Natural killer cell (primary cell): ENCODE measurements around the gene TRHDE. TPM values are rescaled to one million over a fixed set of nuclear protein-coding genes. Genes with fewer than 3 reads are reported as not detected.

ENCODE experiments used
- ATAC-seq, 3 donors: fragments of 150-1000 bp in 2 of 3; fragments of 200-7000 bp in 1 of 3; cut with Tn5 transposase; 1 replicate in 1 of 3; 2 replicates in 2 of 3; pipeline ENCODE4 v1.10.0; 2021; ENCODE audit warnings: mild to moderate bottlenecking in 2 of 3, moderate library complexity in 2 of 3
- DNase-seq, 2 donors: peaks; one replicate each; pipeline versions ENCODE4 v3.0.0 to v3.0.0-alpha.2; 2013 to 2021; ENCODE audit warnings: mixed read lengths in 1 of 2
- H3K27ac ChIP-seq: one replicate; pipeline ENCODE4 v1.5.1; 2013; ENCODE audit warnings: mild to moderate bottlenecking, low read length
- H3K27me3 ChIP-seq: one replicate; pipeline ENCODE4 v1.6.1; 2013; ENCODE audit warnings: low read length; ENCODE audit not compliant: control insufficient read depth, insufficient read depth
- H3K36me3 ChIP-seq: one replicate; pipeline ENCODE4 v1.6.1; 2013; ENCODE audit warnings: low read length; ENCODE audit not compliant: control insufficient read depth, insufficient read depth
- H3K4me1 ChIP-seq: one replicate; pipeline ENCODE4 v1.6.1; 2013; ENCODE audit warnings: low read length; ENCODE audit not compliant: control insufficient read depth, insufficient read depth
- H3K4me3 ChIP-seq: one replicate; pipeline ENCODE4 v1.5.1; 2013; ENCODE audit warnings: low read length
- H3K9me3 ChIP-seq: one replicate; pipeline ENCODE4 v1.6.1; 2013; ENCODE audit warnings: low read length; ENCODE audit not compliant: control insufficient read depth, insufficient read depth
- H3K27ac Mint-ChIP-seq, 2 donors: one replicate each; pipeline ENCODE4 v1.8.0; 2022; ENCODE audit warnings: mild to moderate bottlenecking in 2 of 2, mixed read lengths in 2 of 2, moderate library complexity in 1 of 2
- H3K27me3 Mint-ChIP-seq, 2 donors: one replicate each; pipeline ENCODE4 v1.8.0; 2022; ENCODE audit warnings: low read depth in 2 of 2, mixed read lengths in 2 of 2
- H3K36me3 Mint-ChIP-seq: one replicate; pipeline ENCODE4 v1.8.0; 2022; ENCODE audit warnings: mixed read lengths
- H3K4me1 Mint-ChIP-seq, 2 donors: one replicate each; pipeline ENCODE4 v1.8.0; 2022; ENCODE audit warnings: mixed read lengths in 2 of 2
- H3K4me3 Mint-ChIP-seq: one replicate; pipeline ENCODE4 v1.8.0; 2022; ENCODE audit warnings: mild to moderate bottlenecking, moderate library complexity, mixed read lengths
- H3K9me3 Mint-ChIP-seq, 2 donors: one replicate each; pipeline ENCODE4 v1.8.0; 2022; ENCODE audit warnings: mixed read lengths in 2 of 2
- WGBS: methylation state at CpG from one replicate; pipeline ENCODE4 v1.1.7; 2013; ENCODE audit warnings: missing lambda C conversion rate; ENCODE audit not compliant: insufficient coverage; 5-methylcytosine and 5-hydroxymethylcytosine counted together
- intact Hi-C: fragments of 100-400 bp; cut with micrococcal nuclease; formaldehyde crosslinking; loops from one replicate; pipeline ENCODE4 v1.14.2; 2022
- total RNA-seq, 4 donors: library from RNA; stranded (reverse); fragments of 120-200 nt in 1 of 4; gene quantifications; one replicate each; pipeline versions ENCODE4 v1.2.3 to v1.2.4, GENCODE V29; 2013 to 2022
- TF ChIP-seq, protein P1 (sequence below): fragments of 200-600 bp; IDR thresholded peaks from one replicate; pipeline ENCODE4 v1.8.0; 2022; ENCODE audit warnings: antibody characterized with exemption

The TRHDE gene
- total RNA-seq, 3 donors from 2014 or later (not counting 1 experiment from before 2014, with no cell fraction given), result 0.33 TPM; not detected in 2

DNA sequence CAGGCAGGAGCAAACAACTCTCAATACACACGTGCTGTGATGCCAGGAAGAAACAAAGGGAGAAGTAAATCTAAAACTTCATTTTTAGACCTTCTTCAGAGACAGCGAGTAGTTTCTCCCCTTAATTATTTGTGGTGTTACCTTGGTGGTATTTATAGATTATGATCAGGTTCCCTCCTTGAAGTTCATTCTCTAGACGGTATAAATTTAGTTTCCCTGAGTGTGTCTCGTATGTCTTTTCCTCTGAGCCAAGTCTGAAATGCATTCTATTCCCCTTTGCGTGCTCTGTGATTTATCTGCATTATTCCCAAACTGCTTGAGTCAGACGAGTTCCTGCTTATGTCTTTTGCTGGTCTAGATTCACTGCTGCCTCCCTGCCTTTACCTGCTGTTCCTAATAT is 65.2 kb downstream of the TRHDE start:
- Mint-ChIP-seq H3K36me3 (no peaks in the 10 kb centered on the region), H3K27ac (no peak overlapping the region), H3K27me3 (no peaks in the 10 kb centered on the region), H3K4me1 (no peaks in the 10 kb centered on the region), H3K9me3 (peaks cover 2 to 3% of the 10 kb centered on the region in 2 donors), H3K4me3 (no peak overlapping the region)
- 79% methylated on average over 4 of the region's 6 CpGs for WGBS
- Histone ChIP-seq H3K4me3 (no peak overlapping the region), H3K27me3 (no peaks in the 10 kb centered on the region), H3K27ac (no peak overlapping the region), H3K4me1 (no peaks in the 10 kb centered on the region), H3K36me3 (no peaks in the 10 kb centered on the region), H3K9me3 (no peaks in the 10 kb centered on the region)
- intact Hi-C loops, result no loop called here
- no peak for DNase-seq
- no peak for ATAC-seq
- TF ChIP-seq, protein P1, sequence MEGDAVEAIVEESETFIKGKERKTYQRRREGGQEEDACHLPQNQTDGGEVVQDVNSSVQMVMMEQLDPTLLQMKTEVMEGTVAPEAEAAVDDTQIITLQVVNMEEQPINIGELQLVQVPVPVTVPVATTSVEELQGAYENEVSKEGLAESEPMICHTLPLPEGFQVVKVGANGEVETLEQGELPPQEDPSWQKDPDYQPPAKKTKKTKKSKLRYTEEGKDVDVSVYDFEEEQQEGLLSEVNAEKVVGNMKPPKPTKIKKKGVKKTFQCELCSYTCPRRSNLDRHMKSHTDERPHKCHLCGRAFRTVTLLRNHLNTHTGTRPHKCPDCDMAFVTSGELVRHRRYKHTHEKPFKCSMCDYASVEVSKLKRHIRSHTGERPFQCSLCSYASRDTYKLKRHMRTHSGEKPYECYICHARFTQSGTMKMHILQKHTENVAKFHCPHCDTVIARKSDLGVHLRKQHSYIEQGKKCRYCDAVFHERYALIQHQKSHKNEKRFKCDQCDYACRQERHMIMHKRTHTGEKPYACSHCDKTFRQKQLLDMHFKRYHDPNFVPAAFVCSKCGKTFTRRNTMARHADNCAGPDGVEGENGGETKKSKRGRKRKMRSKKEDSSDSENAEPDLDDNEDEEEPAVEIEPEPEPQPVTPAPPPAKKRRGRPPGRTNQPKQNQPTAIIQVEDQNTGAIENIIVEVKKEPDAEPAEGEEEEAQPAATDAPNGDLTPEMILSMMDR, result no peak

DNA sequence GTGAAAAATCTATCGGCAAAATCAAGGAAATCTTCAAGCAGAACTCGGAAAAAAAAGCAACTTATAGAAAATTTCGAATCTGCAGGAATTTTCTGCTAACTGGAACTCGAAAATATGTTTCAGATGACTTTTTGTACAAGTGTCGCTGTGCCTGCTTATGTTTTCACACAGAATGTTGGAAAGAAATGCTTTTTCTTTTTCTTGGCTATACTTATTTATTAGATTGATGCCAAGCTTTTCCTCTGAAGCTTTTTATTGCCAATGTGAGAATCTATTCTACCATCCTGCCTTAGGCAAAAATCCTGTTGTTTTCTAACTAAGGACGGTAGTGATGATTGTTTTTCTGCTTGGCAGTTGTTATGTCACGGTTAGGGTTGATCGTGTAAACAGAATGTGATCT is 65.8 kb downstream of the TRHDE start:
- Histone ChIP-seq H3K27ac (no peak overlapping the region), H3K36me3 (no peaks in the 10 kb centered on the region), H3K4me3 (no peak overlapping the region), H3K9me3 (no peaks in the 10 kb centered on the region), H3K27me3 (no peaks in the 10 kb centered on the region), H3K4me1 (no peaks in the 10 kb centered on the region)
- no peak for ATAC-seq
- TF ChIP-seq, protein P1, result no peak
- Mint-ChIP-seq H3K27me3 (no peaks in the 10 kb centered on the region), H3K36me3 (no peaks in the 10 kb centered on the region), H3K27ac (no peak overlapping the region), H3K4me1 (no peaks in the 10 kb centered on the region), H3K4me3 (no peak overlapping the region), H3K9me3 (peaks cover 2 to 3% of the 10 kb centered on the region in 2 donors)
- intact Hi-C loops, result no loop called here
- DNase-seq, result no peak
- 85% methylated on average over 8 of the region's 8 CpGs for WGBS

DNA sequence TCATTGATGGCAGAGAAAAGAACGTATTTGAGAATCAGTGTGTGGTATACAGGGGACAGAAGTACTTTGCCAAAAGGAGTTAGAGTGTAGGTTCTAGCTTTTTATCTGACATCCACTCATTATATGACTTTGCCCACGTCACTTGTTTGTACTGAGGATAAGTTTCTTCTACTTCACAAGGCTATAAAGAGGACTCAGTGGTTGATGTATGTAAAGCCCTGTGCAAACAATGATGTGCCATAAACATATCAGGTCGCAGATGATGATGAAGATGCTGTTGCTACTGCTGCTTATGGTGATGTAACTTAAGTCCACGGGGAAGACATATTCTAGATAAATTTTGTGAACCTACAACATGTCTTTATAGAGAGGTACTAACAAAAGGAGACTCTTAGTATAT is 66.3 kb downstream of the TRHDE start:
- peaks cover 0 to 2% of the 10 kb centered on the region in 2 donors for H3K9me3 Mint-ChIP-seq
- Histone ChIP-seq H3K9me3 (no peaks in the 10 kb centered on the region), H3K4me3 (no peak overlapping the region), H3K36me3 (no peaks in the 10 kb centered on the region), H3K4me1 (no peaks in the 10 kb centered on the region), H3K27me3 (no peaks in the 10 kb centered on the region), H3K27ac (no peak overlapping the region)
- H3K4me3 Mint-ChIP-seq, result no peak overlapping the region
- TF ChIP-seq, protein P1, result no peak
- 92% methylated on average over 2 of the region's 4 CpGs for WGBS
- no peaks in the 10 kb centered on the region for H3K4me1 Mint-ChIP-seq
- intact Hi-C loops, result no loop called here
- DNase-seq (no peak), ATAC-seq (no peak)
- no peaks in the 10 kb centered on the region for H3K36me3 Mint-ChIP-seq
- H3K27ac Mint-ChIP-seq, result no peak overlapping the region
- H3K27me3 Mint-ChIP-seq, result no peaks in the 10 kb centered on the region

DNA sequence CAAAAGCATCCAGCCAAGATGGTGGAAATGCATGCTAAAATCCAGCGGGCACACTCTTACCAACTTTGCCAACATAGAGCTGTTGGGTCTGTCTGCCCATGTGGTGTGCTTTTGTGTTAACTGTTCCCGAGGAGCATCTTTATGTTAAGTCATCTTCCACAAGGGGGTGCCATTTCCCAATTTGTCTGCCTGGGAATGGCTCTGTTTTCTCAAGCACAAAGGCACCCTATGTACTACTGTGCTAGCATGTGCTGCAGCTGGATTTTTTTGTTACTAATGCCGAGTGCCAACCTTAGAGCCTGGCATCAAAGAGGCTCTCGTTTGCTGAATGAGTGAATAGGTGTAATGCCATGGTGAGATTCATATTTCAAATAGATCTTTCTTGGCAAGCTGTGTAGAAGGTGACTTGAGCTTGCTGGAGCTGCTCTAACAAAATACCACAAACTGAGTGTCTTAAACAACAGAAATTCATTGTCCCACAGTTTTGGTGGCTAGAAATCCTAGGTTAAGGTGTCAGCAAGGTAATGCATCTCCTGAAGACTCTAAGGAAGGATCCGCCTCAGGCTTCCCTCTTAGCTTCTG is 74.3 kb downstream of the TRHDE start:
- TF ChIP-seq, protein P1, result no peak
- Mint-ChIP-seq H3K27me3 (no peaks in the 10 kb centered on the region), H3K4me1 (no peaks in the 10 kb centered on the region), H3K4me3 (no peak overlapping the region), H3K36me3 (no peaks in the 10 kb centered on the region), H3K9me3 (peaks cover 0 to 2% of the 10 kb centered on the region in 2 donors), H3K27ac (no peak overlapping the region)
- Histone ChIP-seq H3K27ac (no peak overlapping the region), H3K4me3 (no peak overlapping the region), H3K36me3 (no peaks in the 10 kb centered on the region), H3K4me1 (no peaks in the 10 kb centered on the region), H3K27me3 (no peaks in the 10 kb centered on the region), H3K9me3 (no peaks in the 10 kb centered on the region)
- ATAC-seq (no peak), DNase-seq (peak in 1 of 2 donors; percentile 31)
- intact Hi-C loops, result no loop called here
- 33% methylated on average over 5 of the region's 5 CpGs for WGBS
